ENCODE results near the gene SEC31B. TPM values are rescaled to one million over a fixed set of nuclear protein-coding genes. Genes with fewer than 3 reads are reported as not detected.
A peak's percentile ranks its signal among the peaks of the same experiment; 100 is the strongest.

SEC31B gene
- total and polyA plus RNA-seq, 2 donors from 2014 or later: 5.6 to 10.6 TPM

DNA sequence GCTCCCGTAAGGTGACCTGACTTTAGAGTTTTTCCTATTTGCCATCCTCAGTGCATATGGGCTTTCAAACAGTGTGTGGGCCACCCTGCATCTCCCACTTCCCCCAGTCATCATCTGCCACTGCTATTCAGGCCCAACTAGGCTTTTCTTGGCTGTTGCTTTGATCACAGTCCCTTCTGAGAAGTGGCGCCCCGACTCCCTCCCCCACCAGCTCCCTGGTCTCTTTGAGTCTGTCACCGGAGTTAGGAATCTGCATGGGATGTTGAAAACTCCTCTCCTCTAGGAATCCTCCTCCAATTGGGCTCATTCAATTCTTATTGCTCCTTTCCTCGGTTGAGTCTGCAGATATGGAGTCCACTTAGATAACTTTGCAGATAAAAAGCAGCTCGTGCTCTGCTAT, 48.2 kb upstream of the SEC31B start:
- Histone ChIP-seq H3K9me3 (ENCODE audit: control insufficient read depth in 2 of 3, insufficient read depth in 1 of 3, low read length in 3 of 3) (peaks cover 0 to 3% (median 0%) of the 10 kb centered on the region in 3 donors), H3K27ac (ENCODE audit: low read depth in 2 of 2, low read length in 2 of 2) (no peak overlapping the region), H3K9ac (ENCODE audit: low read length in 3 of 3) (no peak overlapping the region), H3K4me1 (ENCODE audit: control insufficient read depth in 2 of 3, insufficient read depth in 2 of 3, low read depth in 1 of 3, low read length in 3 of 3) (peaks cover 0 to 8% (median 0%) of the 10 kb centered on the region in 3 donors), H3K36me3 (ENCODE audit: control insufficient read depth in 2 of 3, insufficient read depth in 3 of 3, low read length in 3 of 3) (no peaks in the 10 kb centered on the region), H3K4me3 (ENCODE audit: low read length in 3 of 3) (no peak overlapping the region), H3K27me3 (ENCODE audit: control insufficient read depth, insufficient read depth, low read length) (peaks cover 4% of the 10 kb centered on the region)
- FAIRE-seq (no peak), DNase-seq (peak in 3 of 5 donors; percentile 31 to 42 (median 37))
- intact Hi-C loops (cut with DNase I): loop anchor here (10.0 kb wide), 1 partner anchor 307 kb away; no protein-coding TSS in a partner anchor
- no peak for TF ChIP-seq CTCF (IDR thresholded peaks at IDR 0.05; ENCODE audit: borderline replicate concordance, extremely low read depth, insufficient read depth)

DNA sequence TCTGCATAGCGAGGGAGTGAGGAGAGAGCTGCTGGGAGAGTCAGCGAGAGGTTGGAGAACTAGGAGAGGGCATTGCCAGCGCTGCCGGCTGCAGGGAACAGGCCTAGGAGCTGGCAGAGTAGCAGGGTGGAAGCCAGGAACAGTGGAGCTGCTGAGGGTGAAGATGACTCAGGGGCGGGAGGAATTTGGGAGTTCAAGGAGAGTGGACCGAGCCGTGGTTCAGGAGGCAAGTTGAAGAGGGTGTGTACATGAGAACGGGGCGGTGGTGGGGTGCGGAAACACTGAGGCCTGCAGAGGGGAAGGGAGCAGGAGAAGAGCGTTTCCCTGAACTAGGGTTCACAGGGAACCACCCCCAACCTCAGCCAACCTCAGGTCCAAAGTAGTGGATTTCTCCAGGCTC, 47.6 kb upstream of the SEC31B start:
- peak in 1 of 5 donors; percentile 35 for DNase-seq
- Histone ChIP-seq H3K27ac (ENCODE audit: low read depth in 2 of 2, low read length in 2 of 2) (no peak overlapping the region), H3K4me3 (ENCODE audit: low read length in 3 of 3) (no peak overlapping the region), H3K36me3 (ENCODE audit: control insufficient read depth in 2 of 3, insufficient read depth in 3 of 3, low read length in 3 of 3) (no peaks in the 10 kb centered on the region), H3K27me3 (ENCODE audit: control insufficient read depth, insufficient read depth, low read length) (peaks cover 5% of the 10 kb centered on the region), H3K9me3 (ENCODE audit: control insufficient read depth in 2 of 3, insufficient read depth in 1 of 3, low read length in 3 of 3) (peaks cover 0 to 3% (median 0%) of the 10 kb centered on the region in 3 donors), H3K9ac (ENCODE audit: low read length in 3 of 3) (no peak overlapping the region), H3K4me1 (ENCODE audit: control insufficient read depth in 2 of 3, insufficient read depth in 2 of 3, low read depth in 1 of 3, low read length in 3 of 3) (peaks cover 0 to 8% (median 0%) of the 10 kb centered on the region in 3 donors)
- TF ChIP-seq CTCF (IDR thresholded peaks at IDR 0.05; ENCODE audit: borderline replicate concordance, extremely low read depth, insufficient read depth): no peak
- no peak for FAIRE-seq
- intact Hi-C loops (cut with DNase I): loop anchor here (10.0 kb wide), 1 partner anchor 308 kb away; no protein-coding TSS in a partner anchor

- Histone ChIP-seq H3K27me3 (ENCODE audit: control insufficient read depth, insufficient read depth, low read length) (peaks cover 8% of the 10 kb centered on the region), H3K4me3 (ENCODE audit: low read length in 3 of 3) (no peak overlapping the region), H3K9ac (ENCODE audit: low read length in 3 of 3) (no peak overlapping the region), H3K4me1 (ENCODE audit: control insufficient read depth in 2 of 3, insufficient read depth in 2 of 3, low read depth in 1 of 3, low read length in 3 of 3) (peaks cover 0 to 8% (median 0%) of the 10 kb centered on the region in 3 donors), H3K27ac (ENCODE audit: low read depth in 2 of 2, low read length in 2 of 2) (no peak overlapping the region), H3K36me3 (ENCODE audit: control insufficient read depth in 2 of 3, insufficient read depth in 3 of 3, low read length in 3 of 3) (no peaks in the 10 kb centered on the region), H3K9me3 (ENCODE audit: control insufficient read depth in 2 of 3, insufficient read depth in 1 of 3, low read length in 3 of 3) (peaks cover 0 to 3% (median 0%) of the 10 kb centered on the region in 3 donors)
- TF ChIP-seq CTCF (IDR thresholded peaks at IDR 0.05; ENCODE audit: borderline replicate concordance, extremely low read depth, insufficient read depth): no peak
- DNase-seq (peak in 1 of 5 donors; percentile 31), FAIRE-seq (no peak)
- intact Hi-C loops (cut with DNase I): loop anchor here (10.0 kb wide), 1 partner anchor 308 kb away; no protein-coding TSS in a partner anchor
Measured at GRCh38 chr10:100566561-100566960, 46.9 kb upstream of the SEC31B start.

Measured in kidney (tissue), 14 donors.